ENCODE data around the gene MAPKAP1.

MAPKAP1 gene

GRCh38 chr9:125754096-125754495 lies 47.1 kb upstream of the MAPKAP1 start:
- peaks cover 3% of the 10 kb centered on the region; the same call in 1 of the 2 replicates for H4K20me1 ChIP-seq (ENCODE audit: insufficient read depth, low read length)
- H3K9ac ChIP-seq (ENCODE audit: low read depth, low read length) = no peak overlapping the region
- H3K27me3 ChIP-seq (ENCODE audit: insufficient read depth, low read length, poor library complexity) = no peaks in the 10 kb centered on the region
- H3K4me3 ChIP-seq (ENCODE audit: low read depth in 1 of 2, low read length in 2 of 2) = no peak overlapping the region
- no peak overlapping the region for H2AFZ ChIP-seq (ENCODE audit: low read depth, low read length)
- DNase-seq (no peak), ATAC-seq (ENCODE audit: insufficient read depth, low read depth) (no peak)
- H3K79me2 ChIP-seq (ENCODE audit: insufficient read depth, low read length) = peaks cover 45% of the 10 kb centered on the region; the same call in 1 of the 2 replicates
- peaks cover 27% of the 10 kb centered on the region for H3K4me1 ChIP-seq (ENCODE audit: insufficient read depth, low read length)
- no peaks in the 10 kb centered on the region for H3K9me3 ChIP-seq (ENCODE audit: insufficient read depth, low read length, severe bottlenecking)
- no peak overlapping the region for H3K27ac ChIP-seq (ENCODE audit: low read length)
- H3K36me3 ChIP-seq (ENCODE audit: insufficient read depth, low read length) = peaks cover 25% of the 10 kb centered on the region; the same call in 1 of the 2 replicates
- no peak for TF ChIP-seq EZH2 (IDR thresholded peaks at IDR 0.05; ENCODE audit: borderline replicate concordance, low read depth, low read length, severe bottlenecking)
- TF ChIP-seq CTCF (IDR thresholded peaks at IDR 0.05; ENCODE audit: borderline replicate concordance, extremely low read depth, low read length, poor library complexity, severe bottlenecking) = no peak
- H3K4me2 ChIP-seq (ENCODE audit: insufficient read depth, low read length) = no peak overlapping the region

GRCh38 chr9:125752070-125752628 lies 45.1 kb upstream of the MAPKAP1 start:
- no peak overlapping the region for H3K9ac ChIP-seq (ENCODE audit: low read depth, low read length)
- peaks cover 52% of the 10 kb centered on the region for H3K79me2 ChIP-seq (ENCODE audit: insufficient read depth, low read length)
- no peaks in the 10 kb centered on the region for H3K9me3 ChIP-seq (ENCODE audit: insufficient read depth, low read length, severe bottlenecking)
- DNase-seq = no peak
- H3K27ac ChIP-seq (ENCODE audit: low read length) = no peak overlapping the region
- peak overlapping the region; percentile 43; the same call in 1 of the 2 replicates for H3K4me2 ChIP-seq (ENCODE audit: insufficient read depth, low read length)
- no peak for TF ChIP-seq CTCF (IDR thresholded peaks at IDR 0.05; ENCODE audit: borderline replicate concordance, extremely low read depth, low read length, poor library complexity, severe bottlenecking)
- no peak for TF ChIP-seq EZH2 (IDR thresholded peaks at IDR 0.05; ENCODE audit: borderline replicate concordance, low read depth, low read length, severe bottlenecking)
- no peak overlapping the region for H2AFZ ChIP-seq (ENCODE audit: low read depth, low read length)
- no peak for ATAC-seq (ENCODE audit: insufficient read depth, low read depth)
- H3K36me3 ChIP-seq (ENCODE audit: insufficient read depth, low read length) = peaks cover 25% of the 10 kb centered on the region
- H3K27me3 ChIP-seq (ENCODE audit: insufficient read depth, low read length, poor library complexity) = no peaks in the 10 kb centered on the region
- no peak overlapping the region for H3K4me3 ChIP-seq (ENCODE audit: low read depth in 1 of 2, low read length in 2 of 2)
- peaks cover 10% of the 10 kb centered on the region; the same call in 1 of the 2 replicates for H4K20me1 ChIP-seq (ENCODE audit: insufficient read depth, low read length)
- peaks cover 39% of the 10 kb centered on the region for H3K4me1 ChIP-seq (ENCODE audit: insufficient read depth, low read length)

GRCh38 chr9:125750627-125751011 lies 43.6 kb upstream of the MAPKAP1 start:
- peaks cover 46% of the 10 kb centered on the region for H3K4me1 ChIP-seq (ENCODE audit: insufficient read depth, low read length)
- ATAC-seq (ENCODE audit: insufficient read depth, low read depth) (no peak), DNase-seq (no peak)
- no peak overlapping the region for H3K4me3 ChIP-seq (ENCODE audit: low read depth in 1 of 2, low read length in 2 of 2)
- no peak for TF ChIP-seq EZH2 (IDR thresholded peaks at IDR 0.05; ENCODE audit: borderline replicate concordance, low read depth, low read length, severe bottlenecking)
- no peak overlapping the region for H2AFZ ChIP-seq (ENCODE audit: low read depth, low read length)
- H4K20me1 ChIP-seq (ENCODE audit: insufficient read depth, low read length) = peaks cover 7% of the 10 kb centered on the region; the same call in 1 of the 2 replicates
- H3K9ac ChIP-seq (ENCODE audit: low read depth, low read length) = peak overlapping the region; percentile 17; the same call in 1 of the 2 replicates
- no peaks in the 10 kb centered on the region for H3K9me3 ChIP-seq (ENCODE audit: insufficient read depth, low read length, severe bottlenecking)
- H3K27me3 ChIP-seq (ENCODE audit: insufficient read depth, low read length, poor library complexity) = no peaks in the 10 kb centered on the region
- H3K4me2 ChIP-seq (ENCODE audit: insufficient read depth, low read length) = peak overlapping the region; percentile 96; the same call in 1 of the 2 replicates
- peaks cover 46% of the 10 kb centered on the region for H3K79me2 ChIP-seq (ENCODE audit: insufficient read depth, low read length)
- H3K27ac ChIP-seq (ENCODE audit: low read length) = no peak overlapping the region
- H3K36me3 ChIP-seq (ENCODE audit: insufficient read depth, low read length) = peaks cover 17% of the 10 kb centered on the region

- H3K9ac ChIP-seq (ENCODE audit: low read depth, low read length) = peak overlapping the region; percentile 17; the same call in 1 of the 2 replicates
- DNase-seq (no peak), ATAC-seq (ENCODE audit: insufficient read depth, low read depth) (no peak)
- H3K27ac ChIP-seq (ENCODE audit: low read length) = no peak overlapping the region
- H4K20me1 ChIP-seq (ENCODE audit: insufficient read depth, low read length) = peaks cover 7% of the 10 kb centered on the region; the same call in 1 of the 2 replicates
- H3K79me2 ChIP-seq (ENCODE audit: insufficient read depth, low read length) = peaks cover 46% of the 10 kb centered on the region
- TF ChIP-seq EZH2 (IDR thresholded peaks at IDR 0.05; ENCODE audit: borderline replicate concordance, low read depth, low read length, severe bottlenecking) = no peak
- TF ChIP-seq CTCF (IDR thresholded peaks at IDR 0.05; ENCODE audit: borderline replicate concordance, extremely low read depth, low read length, poor library complexity, severe bottlenecking) = no peak
- peaks cover 17% of the 10 kb centered on the region for H3K36me3 ChIP-seq (ENCODE audit: insufficient read depth, low read length)
- H3K4me2 ChIP-seq (ENCODE audit: insufficient read depth, low read length) = peak overlapping the region; percentile 96; the same call in 1 of the 2 replicates
- H3K4me1 ChIP-seq (ENCODE audit: insufficient read depth, low read length) = peaks cover 52% of the 10 kb centered on the region
- no peaks in the 10 kb centered on the region for H3K9me3 ChIP-seq (ENCODE audit: insufficient read depth, low read length, severe bottlenecking)
- H3K27me3 ChIP-seq (ENCODE audit: insufficient read depth, low read length, poor library complexity) = no peaks in the 10 kb centered on the region
- no peak overlapping the region for H2AFZ ChIP-seq (ENCODE audit: low read depth, low read length)
- H3K4me3 ChIP-seq (ENCODE audit: low read depth in 1 of 2, low read length in 2 of 2) = no peak overlapping the region
These were observed 43.1 kb upstream of the MAPKAP1 start for GRCh38 chr9:125749951-125750626.

All from DND-41 (cell line).